ENCODE results near the gene LHX4. TPM values are rescaled to one million over a fixed set of nuclear protein-coding genes. Genes with fewer than 3 reads are reported as not detected.

The LHX4 gene
- total and polyA plus RNA-seq, 2 of the 8 experiments (the other 6 are each of a cell fraction or from before 2014, with no cell fraction given): 0.85 to 4.9 TPM

GRCh38 chr1:180311011-180311730, 81.1 kb downstream of the LHX4 start:
- Histone ChIP-seq H2BK120ac (replicated peaks; ENCODE audit: low read depth, low read length) (no peak overlapping the region), H4K5ac (ENCODE audit: insufficient read length, low read depth, low read length) (no peak overlapping the region), H3K27me3 (replicated peaks in 1 of 4; ENCODE audit: control insufficient read depth in 3 of 4, extremely low read depth in 1 of 4, insufficient read depth in 3 of 4, low read length in 3 of 4) (no peaks in the 10 kb centered on the region; a peak in 1 of 7 replicates), H4K91ac (replicated peaks; ENCODE audit: insufficient read length, low read length) (no peak overlapping the region), H3K9me3 (ENCODE audit: insufficient read depth in 2 of 2, low read depth in 1 of 2, low read length in 1 of 2) (no peaks in the 10 kb centered on the region), H3K4ac (replicated peaks; ENCODE audit: insufficient read length, low read depth, low read length) (no peak overlapping the region), H3K9ac (replicated peaks in 1 of 4; ENCODE audit: extremely low read depth in 1 of 4, low read depth in 3 of 4, low read length in 3 of 4) (no peak overlapping the region), H3K14ac (ENCODE audit: insufficient read length) (no peak overlapping the region), H3K79me1 (ENCODE audit: low read depth, low read length) (no peaks in the 10 kb centered on the region; the same call in 1 of the 2 replicates), H3K4me3 (ENCODE audit: extremely low read depth in 1 of 4, insufficient read depth in 2 of 4, low read depth in 3 of 4, low read length in 4 of 4) (no peak overlapping the region), H3K4me1 (replicated peaks in 1 of 4; ENCODE audit: control insufficient read depth in 3 of 4, insufficient read depth in 4 of 4, low read length in 3 of 4) (no peaks in the 10 kb centered on the region; a peak in 1 of 7 replicates), H3K23ac (ENCODE audit: insufficient read length) (no peak overlapping the region), H3K23me2 (ENCODE audit: low read depth, low read length) (no peaks in the 10 kb centered on the region), H3K79me2 (ENCODE audit: control insufficient read depth in 1 of 2, insufficient read depth in 2 of 2, low read length in 2 of 2) (no peaks in the 10 kb centered on the region), H2BK15ac (ENCODE audit: low read length) (no peak overlapping the region), H3K36me3 (ENCODE audit: control insufficient read depth in 2 of 4, insufficient read depth in 4 of 4, low read length in 3 of 4) (no peaks in the 10 kb centered on the region; a peak in 1 of 8 replicates), H3K27ac (ENCODE audit: low read depth, low read length) (no peak overlapping the region), H2BK5ac (ENCODE audit: low read depth, low read length) (no peak overlapping the region), H2AK5ac (ENCODE audit: low read depth, low read length) (no peak overlapping the region), H2BK12ac (ENCODE audit: low read depth, low read length) (no peak overlapping the region), H2AFZ (ENCODE audit: low read length) (no peak overlapping the region), H2BK20ac (ENCODE audit: low read length) (no peak overlapping the region), H3K56ac (replicated peaks; ENCODE audit: insufficient read length, low read depth, low read length) (no peak overlapping the region), H4K20me1 (replicated peaks in 1 of 2; ENCODE audit: control insufficient read depth in 1 of 2, insufficient read depth in 2 of 2, low read length in 2 of 2) (no peaks in the 10 kb centered on the region), H3K18ac (ENCODE audit: extremely low read depth, low read length) (no peak overlapping the region), H3K4me2 (ENCODE audit: insufficient read depth in 1 of 2, low read depth in 2 of 2, low read length in 2 of 2) (no peak overlapping the region), H4K8ac (ENCODE audit: extremely low read depth, insufficient read depth, low read length) (no peak overlapping the region)
- DNase-seq (ENCODE audit: low read depth in 1 of 2, low spot score in 2 of 2): no peak
- no peak for FAIRE-seq
- CTCF ChIA-PET (ENCODE audit: partially characterized antibody): interaction anchor here (0.9 to 2.1 kb wide), 8 partner anchors 9 to 132 kb away, joined by 3 to 7 read pairs (median 4); no protein-coding TSS in a partner anchor
- POLR2A ChIA-PET (ENCODE audit: partially characterized antibody): interaction anchor here (1.1 kb wide), 1 partner anchor 33 kb away, joined by 3 read pairs; no protein-coding TSS in a partner anchor
- 91% methylated on average over 4 of the region's 4 CpGs; no CpG with 5 or more reads in 1 of the 2 experiments for WGBS, 2 experiments (ENCODE audit: extremely low coverage in 1 of 2, insufficient coverage in 1 of 2, insufficient read length in 1 of 2, insufficient replicate concordance in 2 of 2, low coverage in 1 of 2, low lambda C conversion rate in 2 of 2, missing lambda C conversion rate in 1 of 2)

All from H1 (cell line).